Spleen (tissue), 11 donors: ENCODE measurements around the gene RAP1GAP. TPM values are rescaled to one million over a fixed set of nuclear protein-coding genes. Genes with fewer than 3 reads are reported as not detected.
"Not testable (repeated sequence)": the region's sequence is repeated elsewhere in the genome, so short reads cannot be mapped to it uniquely, and the experiment has no call there.

Experiments
- DNase-seq: peaks from one replicate; pipeline ENCODE4 v3.0.0-alpha.2; 2020
- H3K27ac ChIP-seq, 8 donors: fragments of 200-600 bp; sonication (generic) in 7 of 8; 1 replicate in 4 of 8; 2 replicates in 4 of 8; pipeline versions ENCODE4 v1.5.0 to v1.8.0; 2016 to 2021; ENCODE audit warnings: inconsistent platforms in 4 of 8, mild to moderate bottlenecking in 4 of 8, moderate library complexity in 1 of 8
- H3K27me3 ChIP-seq, 7 donors: fragments of 200-600 bp; sonication (generic) in 6 of 7; replicated peaks in 1 of 7; 1 replicate in 4 of 7; 2 replicates in 3 of 7; pipeline versions ENCODE4 v1.5.0 to v1.8.0; 2016 to 2021; ENCODE audit warnings: inconsistent platforms in 3 of 7, mild to moderate bottlenecking in 1 of 7
- H3K36me3 ChIP-seq, 6 donors: fragments of 200-600 bp; sonication (generic) in 5 of 6; 1 replicate in 4 of 6; 2 replicates in 2 of 6; pipeline versions ENCODE4 v1.5.0 to v1.8.0; 2016 to 2021; ENCODE audit warnings: inconsistent platforms in 2 of 6
- H3K4me1 ChIP-seq, 6 donors: fragments of 200-600 bp; sonication (generic) in 5 of 6; 1 replicate in 3 of 6; 2 replicates in 3 of 6; pipeline versions ENCODE4 v1.5.0 to v1.8.0; 2016 to 2021; ENCODE audit warnings: inconsistent platforms in 3 of 6
- H3K4me3 ChIP-seq, 8 donors: fragments of 200-600 bp; sonication (generic) in 7 of 8; 1 replicate in 4 of 8; 2 replicates in 4 of 8; pipeline versions ENCODE4 v1.5.0 to v1.8.0; 2016 to 2021; ENCODE audit warnings: inconsistent platforms in 4 of 8, mild to moderate bottlenecking in 4 of 8, moderate library complexity in 2 of 8
- H3K9me3 ChIP-seq, 8 donors: fragments of 200-600 bp; sonication (generic) in 7 of 8; 1 replicate in 4 of 8; 2 replicates in 4 of 8; pipeline versions ENCODE4 v1.5.0 to v1.8.0; 2016 to 2021; ENCODE audit warnings: inconsistent platforms in 4 of 8
- CTCF ChIP-seq, 11 experiments: fragments of 200-600 bp in 7 of 11; fragments of 450-650 bp in 4 of 11; sonication (generic) in 4 of 11; IDR thresholded peaks in 8 of 11; conservative IDR thresholded peaks in 3 of 11; 1 replicate in 7 of 11; 2 replicates in 4 of 11; pipeline versions ENCODE4 v1.4.0 to v1.8.0; 2016 to 2021; ENCODE audit warnings: antibody characterized with exemption in 11 of 11, inconsistent platforms in 4 of 11, mild to moderate bottlenecking in 1 of 11
- POLR2A ChIP-seq, 3 donors: fragments of 450-650 bp; IDR thresholded peaks; one replicate each; pipeline ENCODE4 v1.5.1; 2017; ENCODE audit warnings: antibody characterized with exemption in 3 of 3, mild to moderate bottlenecking in 1 of 3
- POLR2AphosphoS5 ChIP-seq, 3 donors: sonication (generic); formaldehyde crosslinking; IDR thresholded peaks; one replicate each; pipeline ENCODE4 v1.5.1; 2017; ENCODE audit warnings: antibody characterized with exemption in 3 of 3
- WGBS, 5 donors: extraction: QIAGEN DNeasy Blood & Tissue Kit in 3 of 5; methylation state at CpG; one replicate each; pipeline versions ENCODE4 v1.1.5 to v1.1.7; 2013 to 2018; 5-methylcytosine and 5-hydroxymethylcytosine counted together
- intact Hi-C: fragments of 100-400 bp; cut with DNase I; formaldehyde crosslinking; loops from one replicate; pipeline ENCODE4 v1.15.0; 2023; ENCODE audit warnings: low total_unique reads
- polyA plus RNA-seq, 3 donors: library from polyadenylated mRNA; stranded (reverse); fragments of 200-250 nt; gene quantifications; one replicate each; pipeline ENCODE4 v1.2.1, GENCODE V29; 2013
- total RNA-seq, 7 donors: library from RNA; depleted of rRNA in 3 of 7; stranded (reverse); fragments of >200 nt in 3 of 7; fragmentation: NEBNext Ultra II Directional in 4 of 7; extraction: Animal tissue kit (Norgen Biotek cat#: 25700) in 4 of 7; gene quantifications; one replicate each; pipeline versions ENCODE4 v1.1.0 to v1.2.1, GENCODE V29; 2016 to 2021
- donor health status: healthy with polysubstance abuse.
- donor health status: DM: no; HTN: no; CAD: no; lungs with moderate emphysema.
- donor health status: DM: no; HTN: no; CAD: no.
- donor health status: Bipolar disorder and iron deficiency.
- donor health status: healthy.
- donor health status: DM: no; HTN: no; CAD: no.
- donor health status: DM: yes; HTN: yes; CAD: no.

The RAP1GAP gene
- total and polyA plus RNA-seq, 10 donors, result 0.30 to 12.1 (median 0.86) TPM

GRCh38 chr1:21633992-21634805 lies 35.0 kb downstream of the RAP1GAP start:
- no peaks in the 10 kb centered on the region for H3K4me1 ChIP-seq
- WGBS, 5 donors, result 70 to 93% (median 90%) methylated on average over 8 to 18 of the region's 18 CpGs
- H3K4me3 ChIP-seq, result no peak overlapping the region
- TF ChIP-seq CTCF (IDR thresholded peaks at IDR 0.05 in 8 of 11, conservative IDR thresholded peaks at IDR 0.05 in 3 of 11), result no peak
- TF ChIP-seq POLR2AphosphoS5 (IDR thresholded peaks at IDR 0.05), result no peak
- no peak for TF ChIP-seq POLR2A (IDR thresholded peaks at IDR 0.05)
- intact Hi-C loops, result no loop called here
- no peak for DNase-seq
- H3K36me3 ChIP-seq, result no peaks in the 10 kb centered on the region
- no peak overlapping the region for H3K27ac ChIP-seq
- H3K27me3 ChIP-seq, result peaks cover 0 to 56% (median 7%) of the 10 kb centered on the region in 7 donors
- no peaks in the 10 kb centered on the region for H3K9me3 ChIP-seq

- Histone ChIP-seq H3K9me3 (no peaks in the 10 kb centered on the region), H3K4me3 (no peak overlapping the region), H3K4me1 (no peaks in the 10 kb centered on the region), H3K36me3 (no peaks in the 10 kb centered on the region), H3K27ac (no peak overlapping the region), H3K27me3 (peaks cover 0 to 66% (median 7%) of the 10 kb centered on the region in 7 donors)
- TF ChIP-seq POLR2AphosphoS5 (IDR thresholded peaks at IDR 0.05), result no peak
- no peak for TF ChIP-seq POLR2A (IDR thresholded peaks at IDR 0.05)
- TF ChIP-seq CTCF (IDR thresholded peaks at IDR 0.05 in 8 of 11, conservative IDR thresholded peaks at IDR 0.05 in 3 of 11), result no peak
- intact Hi-C loops, result no loop called here
- WGBS, 5 donors, result 72 to 88% (median 80%) methylated on average over 7 of the region's 7 CpGs
- DNase-seq, result no peak
Observed at GRCh38 chr1:21633141-21633755, 35.9 kb downstream of the RAP1GAP start.

GRCh38 chr1:21631944-21632887 lies 36.9 kb downstream of the RAP1GAP start:
- WGBS, 5 donors, result 57 to 70% (median 59%) methylated on average over 17 to 19 of the region's 19 CpGs
- Histone ChIP-seq H3K27me3 (peaks cover 0 to 74% (median 7%) of the 10 kb centered on the region in 7 donors), H3K27ac (no peak overlapping the region), H3K36me3 (no peaks in the 10 kb centered on the region), H3K4me1 (no peaks in the 10 kb centered on the region), H3K9me3 (no peaks in the 10 kb centered on the region), H3K4me3 (no peak overlapping the region)
- intact Hi-C loops, result no loop called here
- no peak for TF ChIP-seq CTCF (IDR thresholded peaks at IDR 0.05 in 8 of 11, conservative IDR thresholded peaks at IDR 0.05 in 3 of 11)
- DNase-seq, result no peak

GRCh38 chr1:21631590-21631943 lies 37.6 kb downstream of the RAP1GAP start:
- H3K27ac ChIP-seq, H3K4me1 ChIP-seq, intact Hi-C loops, H3K4me3 ChIP-seq, H3K36me3 ChIP-seq, DNase-seq, H3K9me3 ChIP-seq: not testable (repeated sequence)
- 82 to 91% (median 85%) methylated on average over 8 of the region's 8 CpGs for WGBS, 5 donors
- peaks cover 0 to 78% (median 7%) of the 10 kb centered on the region in 7 donors for H3K27me3 ChIP-seq
